ENCODE results near the gene NFYB. TPM values are rescaled to one million over a fixed set of nuclear protein-coding genes. Genes with fewer than 3 reads are reported as not detected.

The NFYB gene
- total RNA-seq, 1 experiment from 2014 or later, result 31.5 TPM

GRCh38 chr12:104152685-104153241 lies 14.8 kb upstream of the NFYB start:
- Histone ChIP-seq H3K4me1 (ENCODE audit: control insufficient read depth, insufficient read depth, low read length) (no peaks in the 10 kb centered on the region), H3K36me3 (ENCODE audit: control insufficient read depth, insufficient read depth, low read length) (no peaks in the 10 kb centered on the region), H3K27ac (ENCODE audit: low read length) (no peak overlapping the region), H3K27me3 (ENCODE audit: control insufficient read depth, insufficient read depth, low read length) (no peaks in the 10 kb centered on the region), H3K4me3 (ENCODE audit: low read depth in 2 of 2, low read length in 2 of 2) (no peak overlapping the region), H3K9me3 (ENCODE audit: control insufficient read depth, insufficient read depth, low read depth, low read length) (no peaks in the 10 kb centered on the region)
- DNase-seq (ENCODE audit: low read depth, low spot score), result no peak
- CTCF ChIA-PET, result no interaction called here
- intact Hi-C loops (cut with micrococcal nuclease; ENCODE audit: unreplicated experiment), result no loop called here
- POLR2A ChIA-PET, result no interaction called here
- ATAC-seq, result peak; percentile 58
- in situ Hi-C loops (cut with HindIII; ENCODE audit: low pct_unique_long_range_greater_than_20kb, low sequenced_read_pairs), result no loop called here
- no peak for TF ChIP-seq REST (IDR thresholded peaks at IDR 0.05; ENCODE audit: insufficient read depth in 1 of 2, low read depth in 2 of 2, low read length in 1 of 2)
- TF ChIP-seq POLR2AphosphoS5 (IDR thresholded peaks at IDR 0.05; ENCODE audit: low read depth, low read length), result no peak
- no peak for TF ChIP-seq CTCF (IDR thresholded peaks at IDR 0.05)
- no peak for TF ChIP-seq TCF7L2 (IDR thresholded peaks at IDR 0.05; ENCODE audit: low read depth, low read length)
- no peak for TF ChIP-seq SIN3A (IDR thresholded peaks at IDR 0.05; ENCODE audit: borderline replicate concordance, insufficient read depth, low read depth, low read length)
- no TSS peak for BruUV-seq (replicated peaks)

- ATAC-seq (no peak), DNase-seq (ENCODE audit: low read depth, low spot score) (no peak)
- in situ Hi-C loops (cut with HindIII; ENCODE audit: low pct_unique_long_range_greater_than_20kb, low sequenced_read_pairs) (no loop called here), intact Hi-C loops (cut with micrococcal nuclease; ENCODE audit: unreplicated experiment) (no loop called here)
- Histone ChIP-seq H3K4me3 (ENCODE audit: low read depth in 2 of 2, low read length in 2 of 2) (no peak overlapping the region), H3K27ac (ENCODE audit: low read length) (no peak overlapping the region), H3K27me3 (ENCODE audit: control insufficient read depth, insufficient read depth, low read length) (no peaks in the 10 kb centered on the region), H3K36me3 (ENCODE audit: control insufficient read depth, insufficient read depth, low read length) (no peaks in the 10 kb centered on the region), H3K9me3 (ENCODE audit: control insufficient read depth, insufficient read depth, low read depth, low read length) (no peaks in the 10 kb centered on the region), H3K4me1 (ENCODE audit: control insufficient read depth, insufficient read depth, low read length) (no peaks in the 10 kb centered on the region)
- TF ChIP-seq REST (IDR thresholded peaks at IDR 0.05; ENCODE audit: insufficient read depth in 1 of 2, low read depth in 2 of 2, low read length in 1 of 2) (no peak), CTCF (IDR thresholded peaks at IDR 0.05) (no peak), POLR2AphosphoS5 (IDR thresholded peaks at IDR 0.05; ENCODE audit: low read depth, low read length) (no peak), SIN3A (IDR thresholded peaks at IDR 0.05; ENCODE audit: borderline replicate concordance, insufficient read depth, low read depth, low read length) (no peak), TCF7L2 (IDR thresholded peaks at IDR 0.05; ENCODE audit: low read depth, low read length) (no peak)
- no TSS peak for BruUV-seq (replicated peaks)
- POLR2A ChIA-PET, result no interaction called here
- CTCF ChIA-PET, result no interaction called here
These were observed 12.4 kb upstream of the NFYB start for GRCh38 chr12:104150416-104150815.

Measured in Panc1 (cell line).